Stimulated activated memory B cell treated with anti-CD40 and anti-IgM and Interleukin-4, amounts not matched to agents 10 μg/mL and 1 μg/mL and 100 μg/mL, for 72 hours (primary cell): ENCODE results near the gene KRTAP12-3.
A peak's percentile ranks its signal among the peaks of the same experiment; 100 is the strongest.

Experiments used
- ATAC-seq: fragments of 150-1000 bp; cut with Tn5 transposase; 2 replicates; pipeline ENCODE4 v1.10.0; 2021
- H3K27ac Mint-ChIP-seq: one replicate; pipeline ENCODE4 v1.8.0; 2022; ENCODE audit warnings: mild to moderate bottlenecking, mixed read lengths
- H3K27me3 Mint-ChIP-seq: one replicate; pipeline ENCODE4 v1.8.0; 2022; ENCODE audit warnings: mixed read lengths
- H3K36me3 Mint-ChIP-seq: one replicate; pipeline ENCODE4 v1.8.0; 2022; ENCODE audit warnings: mixed read lengths
- H3K4me1 Mint-ChIP-seq: one replicate; pipeline ENCODE4 v1.8.0; 2022; ENCODE audit warnings: mixed read lengths
- H3K4me3 Mint-ChIP-seq: one replicate; pipeline ENCODE4 v1.8.0; 2022; ENCODE audit warnings: mild to moderate bottlenecking, moderate library complexity, mixed read lengths
- H3K9me3 Mint-ChIP-seq: one replicate; pipeline ENCODE4 v1.8.0; 2022; ENCODE audit warnings: mixed read lengths

The KRTAP12-3 gene

GRCh38 chr21:44697811-44698734, 40.3 kb downstream of the KRTAP12-3 start:
- Mint-ChIP-seq H3K4me3 (no peak overlapping the region), H3K9me3 (peaks cover 5% of the 10 kb centered on the region), H3K4me1 (no peaks in the 10 kb centered on the region), H3K36me3 (no peaks in the 10 kb centered on the region), H3K27ac (no peak overlapping the region), H3K27me3 (peaks cover 76% of the 10 kb centered on the region)
- no peak for ATAC-seq

DNA sequence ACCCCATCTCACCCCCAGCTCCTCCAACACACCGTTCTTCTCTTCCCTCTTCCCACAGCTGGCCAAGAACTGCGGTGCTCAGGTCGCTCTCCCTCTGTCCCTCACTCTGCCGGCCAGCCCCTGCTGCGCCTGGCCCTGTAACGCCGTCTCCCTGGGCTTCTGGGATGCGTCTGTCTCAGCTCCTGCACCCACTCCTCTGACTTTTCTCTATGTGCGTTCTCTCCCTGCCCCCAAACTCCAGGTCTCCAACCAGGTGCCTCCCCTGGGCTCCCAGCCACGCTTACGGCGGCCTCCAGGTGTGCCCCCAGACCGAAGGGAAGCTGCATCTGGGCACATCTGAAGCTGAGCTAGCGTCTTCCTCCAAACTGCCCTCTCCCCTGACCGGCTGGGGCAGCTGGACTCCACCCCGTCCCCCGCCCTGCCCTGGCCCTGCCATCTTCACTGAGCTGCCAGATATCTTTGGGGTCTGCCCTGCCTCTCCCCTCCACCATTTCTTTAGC, 41.8 kb downstream of the KRTAP12-3 start:
- no peak overlapping the region for H3K27ac Mint-ChIP-seq
- H3K4me1 Mint-ChIP-seq: no peaks in the 10 kb centered on the region
- peaks cover 91% of the 10 kb centered on the region for H3K27me3 Mint-ChIP-seq
- H3K9me3 Mint-ChIP-seq: no peaks in the 10 kb centered on the region
- H3K36me3 Mint-ChIP-seq: no peaks in the 10 kb centered on the region
- no peak overlapping the region for H3K4me3 Mint-ChIP-seq
- ATAC-seq: no peak

- H3K4me3 Mint-ChIP-seq: no peak overlapping the region
Measured at GRCh38 chr21:44700101-44701022, 42.6 kb downstream of the KRTAP12-3 start.

DNA sequence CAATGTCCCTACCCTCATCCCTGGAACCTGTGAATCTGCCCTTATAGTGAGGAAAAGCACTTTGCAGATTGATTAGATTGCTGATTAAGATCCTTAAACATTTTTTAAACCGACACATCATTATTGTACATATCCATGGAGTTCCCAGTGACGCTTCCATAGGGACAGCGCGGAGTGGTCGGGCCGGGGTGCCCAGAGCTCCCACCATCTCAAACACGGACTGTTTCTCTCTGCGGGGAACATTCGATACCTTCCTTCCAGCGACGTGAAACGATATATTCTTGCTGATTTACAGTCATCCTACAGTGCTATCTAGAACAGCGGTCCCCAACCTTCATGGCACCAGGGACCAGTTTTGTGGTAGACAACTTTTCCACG, 43.3 kb downstream of the KRTAP12-3 start:
- H3K9me3 Mint-ChIP-seq: no peaks in the 10 kb centered on the region
- H3K27ac Mint-ChIP-seq: no peak overlapping the region
- H3K4me3 Mint-ChIP-seq: no peak overlapping the region
- no peaks in the 10 kb centered on the region for H3K4me1 Mint-ChIP-seq
- no peak for ATAC-seq
- peaks cover 97% of the 10 kb centered on the region for H3K27me3 Mint-ChIP-seq
- no peaks in the 10 kb centered on the region for H3K36me3 Mint-ChIP-seq

More at GRCh38 chr21:44700101-44701022, 42.6 kb downstream of the KRTAP12-3 start:
- ATAC-seq: no peak
- Mint-ChIP-seq H3K36me3 (no peaks in the 10 kb centered on the region), H3K9me3 (no peaks in the 10 kb centered on the region), H3K27me3 (peaks cover 97% of the 10 kb centered on the region), H3K4me1 (no peaks in the 10 kb centered on the region), H3K27ac (no peak overlapping the region)

DNA sequence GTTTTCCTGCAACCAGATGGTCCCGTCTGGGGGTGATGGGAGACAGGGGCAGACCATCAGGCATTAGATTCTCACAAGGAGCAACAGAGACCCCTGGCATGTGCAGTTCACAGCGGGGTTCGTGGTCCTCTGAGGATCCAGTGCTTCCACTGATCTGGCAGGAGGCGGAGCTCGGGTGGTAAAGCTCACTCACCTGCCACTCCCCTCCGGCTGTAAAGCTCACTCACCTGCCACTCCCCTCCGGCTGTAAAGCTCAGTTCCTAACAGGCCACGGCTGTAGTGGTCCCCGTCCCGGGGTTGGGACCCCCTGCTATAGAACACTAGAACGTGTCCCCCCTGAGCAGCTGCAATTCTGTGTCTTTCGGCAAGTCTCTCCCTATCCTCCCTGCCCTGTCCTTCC, 43.8 kb downstream of the KRTAP12-3 start:
- Mint-ChIP-seq H3K36me3 (no peaks in the 10 kb centered on the region), H3K27ac (no peak overlapping the region)
- no peak for ATAC-seq

GRCh38 chr21:44702111-44702972, 44.6 kb downstream of the KRTAP12-3 start:
- Mint-ChIP-seq H3K4me3 (no peak overlapping the region), H3K4me1 (no peaks in the 10 kb centered on the region), H3K27ac (no peak overlapping the region), H3K9me3 (no peaks in the 10 kb centered on the region), H3K27me3 (peaks cover 97% of the 10 kb centered on the region), H3K36me3 (no peaks in the 10 kb centered on the region)
- ATAC-seq: peak; percentile 53

More for the DNA sequence above, 43.8 kb downstream of the KRTAP12-3 start:
- Mint-ChIP-seq H3K9me3 (no peaks in the 10 kb centered on the region), H3K4me1 (no peaks in the 10 kb centered on the region), H3K4me3 (no peak overlapping the region), H3K27me3 (peaks cover 97% of the 10 kb centered on the region)

GRCh38 chr21:44702973-44703730, 45.4 kb downstream of the KRTAP12-3 start:
- peak; percentile 6 for ATAC-seq
- Mint-ChIP-seq H3K4me3 (no peak overlapping the region), H3K27ac (no peak overlapping the region), H3K36me3 (no peaks in the 10 kb centered on the region), H3K4me1 (no peaks in the 10 kb centered on the region), H3K9me3 (no peaks in the 10 kb centered on the region), H3K27me3 (peaks cover 97% of the 10 kb centered on the region)

- no peak for ATAC-seq
- no peaks in the 10 kb centered on the region for H3K36me3 Mint-ChIP-seq
- H3K9me3 Mint-ChIP-seq: no peaks in the 10 kb centered on the region
- no peaks in the 10 kb centered on the region for H3K4me1 Mint-ChIP-seq
- peaks cover 100% of the 10 kb centered on the region for H3K27me3 Mint-ChIP-seq
- H3K4me3 Mint-ChIP-seq: no peak overlapping the region
- no peak overlapping the region for H3K27ac Mint-ChIP-seq
Measured at GRCh38 chr21:44703731-44704635, 46.3 kb downstream of the KRTAP12-3 start.

- Mint-ChIP-seq H3K4me3 (no peak overlapping the region), H3K27ac (no peak overlapping the region), H3K9me3 (no peaks in the 10 kb centered on the region), H3K27me3 (peaks cover 100% of the 10 kb centered on the region), H3K4me1 (no peaks in the 10 kb centered on the region), H3K36me3 (no peaks in the 10 kb centered on the region)
- ATAC-seq: no peak
Measured at GRCh38 chr21:44704636-44705001, 46.9 kb downstream of the KRTAP12-3 start.

GRCh38 chr21:44706026-44706705, 48.4 kb downstream of the KRTAP12-3 start:
- Mint-ChIP-seq H3K9me3 (no peaks in the 10 kb centered on the region), H3K4me3 (no peak overlapping the region), H3K4me1 (no peaks in the 10 kb centered on the region), H3K27me3 (peaks cover 100% of the 10 kb centered on the region), H3K27ac (no peak overlapping the region), H3K36me3 (no peaks in the 10 kb centered on the region)
- no peak for ATAC-seq

DNA sequence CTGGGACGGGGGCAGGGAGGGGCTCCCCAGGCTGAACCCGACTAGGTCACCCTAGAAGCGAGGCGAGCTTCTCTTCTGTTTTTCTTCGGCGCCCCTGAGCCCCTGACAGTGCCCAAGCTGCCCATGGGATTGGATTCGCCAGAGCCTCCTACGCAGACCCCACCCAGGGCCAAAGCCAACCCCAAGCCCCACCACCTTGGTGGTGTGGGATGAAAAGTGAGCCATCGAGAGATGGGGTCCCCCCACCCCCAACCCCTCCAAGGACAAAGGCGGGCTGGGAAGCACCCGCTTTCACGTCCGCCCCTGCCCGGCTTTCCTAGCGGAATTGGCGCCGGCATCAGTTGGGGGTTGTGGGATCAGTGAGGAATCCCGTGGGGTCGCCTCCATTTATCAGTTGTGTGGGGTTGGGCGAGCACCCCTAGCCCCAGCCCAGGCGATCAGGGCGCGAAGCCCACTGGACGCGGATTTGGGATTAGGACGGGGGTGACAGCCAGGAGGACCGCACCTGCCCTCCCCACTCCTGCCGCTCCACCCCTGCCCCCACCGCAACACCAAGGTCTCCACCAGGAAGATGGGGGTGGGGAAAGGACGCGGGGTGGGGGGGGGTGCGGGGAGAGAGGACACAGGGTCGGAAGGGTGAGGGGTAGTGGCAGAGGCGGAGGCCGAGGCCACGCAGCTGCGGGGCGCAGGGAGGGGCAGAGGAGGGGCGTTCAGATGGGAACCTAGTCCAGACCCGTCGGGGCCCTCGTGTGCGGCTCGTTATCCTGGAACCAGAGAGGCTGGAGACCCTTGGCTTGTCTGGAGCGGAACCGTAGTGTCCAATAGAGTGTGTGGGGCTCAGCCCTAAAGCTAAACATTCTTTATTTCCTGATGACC, 49.2 kb downstream of the KRTAP12-3 start:
- Mint-ChIP-seq H3K27me3 (peaks cover 100% of the 10 kb centered on the region), H3K27ac (no peak overlapping the region), H3K4me3 (no peak overlapping the region), H3K9me3 (no peaks in the 10 kb centered on the region), H3K4me1 (no peaks in the 10 kb centered on the region), H3K36me3 (no peaks in the 10 kb centered on the region)
- no peak for ATAC-seq
